HG03066 (cell line): Measurements from ENCODE around the gene MSL3B.

Experiments used
- ATAC-seq: cut with Tn5 transposase; IDR thresholded peaks from one replicate; pipeline ENCODE4 v1.9.1; 2021; ENCODE audit warnings: low read depth; ENCODE audit not compliant: unreplicated experiment

The MSL3B gene

GRCh38 chr2:233835230-233836186, 32.7 kb downstream of the MSL3B start:
- no peak for ATAC-seq

DNA sequence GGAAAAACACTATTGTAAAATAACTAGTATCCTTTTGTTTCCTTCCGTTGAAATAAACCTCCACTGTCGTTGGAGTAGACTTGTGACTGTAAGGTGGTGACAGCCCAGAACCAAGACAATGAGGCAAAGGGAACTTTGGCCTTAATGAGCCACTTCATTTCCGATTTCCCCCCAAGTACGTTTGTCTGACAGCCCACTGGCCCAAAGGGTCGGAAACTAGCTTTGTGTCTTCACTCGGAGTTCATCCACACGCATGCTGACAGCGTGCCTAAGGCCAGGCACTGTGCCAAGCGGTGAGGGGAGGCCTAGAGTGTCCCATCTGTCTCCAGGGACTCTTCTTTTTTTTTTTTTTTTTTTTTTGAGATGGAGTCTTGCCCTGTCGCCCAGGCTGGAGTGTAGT, 34.8 kb downstream of the MSL3B start:
- ATAC-seq = no peak

DNA sequence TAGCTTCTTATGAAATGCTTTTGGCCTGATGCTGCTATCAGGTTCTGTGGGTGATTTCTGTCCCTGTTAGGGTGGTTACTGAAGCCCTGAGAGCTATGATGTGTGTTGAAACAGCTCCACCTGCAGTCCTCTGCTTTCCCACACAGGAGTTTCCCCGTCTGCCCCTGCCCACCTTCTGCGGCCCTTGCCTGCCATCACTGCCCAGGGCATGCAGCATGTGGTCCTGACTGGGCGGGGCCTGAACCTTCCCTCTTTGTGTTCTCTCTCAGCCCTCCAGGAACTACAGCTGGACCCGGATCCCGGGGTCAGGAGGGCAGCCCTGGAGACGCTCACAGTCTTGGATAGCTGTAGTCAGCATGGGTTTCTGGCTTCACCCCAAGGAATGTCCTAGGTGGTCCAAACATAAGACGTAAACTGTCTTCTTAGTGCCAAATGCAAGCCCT, 35.3 kb downstream of the MSL3B start:
- no peak for ATAC-seq

GRCh38 chr2:233832414-233832813, 35.8 kb downstream of the MSL3B start:
- no peak for ATAC-seq

GRCh38 chr2:233831861-233832260, 36.3 kb downstream of the MSL3B start:
- no peak for ATAC-seq

- no peak for ATAC-seq
Observed at GRCh38 chr2:233831011-233831721, 37.0 kb downstream of the MSL3B start.

DNA sequence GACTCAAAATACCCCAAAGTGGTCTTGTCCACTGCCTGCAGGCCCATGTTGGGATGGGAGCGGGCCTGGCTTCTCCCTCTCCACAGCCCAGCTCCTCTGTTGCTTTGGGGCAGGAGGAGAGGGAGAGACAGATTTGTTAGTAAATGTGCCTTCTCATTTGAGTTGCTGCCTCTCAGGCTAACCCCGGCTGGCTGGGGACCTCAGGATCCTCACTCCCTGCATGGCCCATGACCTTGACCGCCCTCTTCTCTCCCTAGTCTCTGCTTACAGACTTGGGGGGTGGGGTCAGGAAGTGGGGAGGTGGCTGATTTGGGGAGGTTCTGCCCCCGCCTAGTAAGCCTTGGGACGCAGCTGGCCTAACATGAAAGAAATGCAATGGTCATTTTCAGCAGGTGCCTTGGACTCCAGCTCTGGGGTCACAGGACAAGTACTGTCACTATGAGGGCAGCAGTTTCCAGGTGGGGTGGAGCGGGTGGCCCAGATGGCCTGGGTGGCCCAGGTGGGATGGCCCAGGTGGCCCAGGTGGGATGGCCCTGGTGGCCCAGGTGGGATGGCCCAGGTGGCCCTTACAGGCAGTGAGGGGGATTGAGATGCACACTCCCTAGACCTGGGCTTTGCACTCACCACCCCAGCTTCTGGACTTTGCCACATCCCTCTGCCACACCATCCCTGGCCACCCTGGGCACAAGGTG, 37.9 kb downstream of the MSL3B start:
- no peak for ATAC-seq

GRCh38 chr2:233829193-233830110, 38.7 kb downstream of the MSL3B start:
- no peak for ATAC-seq

- ATAC-seq = no peak
Observed at GRCh38 chr2:233828546-233829192, 39.5 kb downstream of the MSL3B start.

DNA sequence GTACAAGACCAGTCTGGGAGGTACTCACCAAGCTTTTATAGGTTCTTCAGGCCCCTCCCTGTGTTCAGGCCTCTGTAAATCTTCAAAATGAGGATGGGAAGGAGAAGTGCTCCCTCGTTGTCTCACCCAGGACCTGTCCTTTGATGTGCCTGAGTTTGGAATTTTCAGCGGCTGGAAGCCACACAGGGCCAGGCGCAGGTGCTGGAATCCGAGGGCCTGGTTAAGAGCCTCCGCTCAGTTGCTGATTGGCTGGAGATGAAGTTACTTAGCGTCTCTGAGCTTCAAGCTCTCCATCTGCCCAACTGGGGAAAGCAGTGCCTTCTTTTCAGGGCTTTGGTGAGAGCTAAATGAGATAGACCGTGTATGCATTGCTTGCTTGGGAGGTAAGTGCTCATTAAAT, 43.8 kb downstream of the MSL3B start:
- no peak for ATAC-seq

DNA sequence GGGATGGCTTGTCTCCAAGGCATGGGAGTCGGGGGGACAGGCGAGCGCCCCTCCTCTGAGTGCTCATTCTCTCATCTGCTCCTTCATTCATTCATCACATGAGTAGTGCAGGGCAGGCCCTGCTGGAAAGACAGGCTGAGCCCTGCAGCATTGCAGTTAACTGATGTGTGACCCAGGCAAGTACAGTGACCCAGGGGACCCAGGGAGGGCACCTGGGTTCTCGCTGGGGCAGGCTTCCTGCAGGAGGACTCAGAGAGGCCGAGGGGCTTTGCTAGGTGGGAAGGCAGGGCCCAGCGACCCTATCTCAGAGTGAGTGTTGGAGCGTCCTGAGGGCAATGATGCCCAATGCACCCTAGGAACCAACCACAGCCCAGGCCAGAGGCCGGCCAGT, 44.5 kb downstream of the MSL3B start:
- no peak for ATAC-seq

DNA sequence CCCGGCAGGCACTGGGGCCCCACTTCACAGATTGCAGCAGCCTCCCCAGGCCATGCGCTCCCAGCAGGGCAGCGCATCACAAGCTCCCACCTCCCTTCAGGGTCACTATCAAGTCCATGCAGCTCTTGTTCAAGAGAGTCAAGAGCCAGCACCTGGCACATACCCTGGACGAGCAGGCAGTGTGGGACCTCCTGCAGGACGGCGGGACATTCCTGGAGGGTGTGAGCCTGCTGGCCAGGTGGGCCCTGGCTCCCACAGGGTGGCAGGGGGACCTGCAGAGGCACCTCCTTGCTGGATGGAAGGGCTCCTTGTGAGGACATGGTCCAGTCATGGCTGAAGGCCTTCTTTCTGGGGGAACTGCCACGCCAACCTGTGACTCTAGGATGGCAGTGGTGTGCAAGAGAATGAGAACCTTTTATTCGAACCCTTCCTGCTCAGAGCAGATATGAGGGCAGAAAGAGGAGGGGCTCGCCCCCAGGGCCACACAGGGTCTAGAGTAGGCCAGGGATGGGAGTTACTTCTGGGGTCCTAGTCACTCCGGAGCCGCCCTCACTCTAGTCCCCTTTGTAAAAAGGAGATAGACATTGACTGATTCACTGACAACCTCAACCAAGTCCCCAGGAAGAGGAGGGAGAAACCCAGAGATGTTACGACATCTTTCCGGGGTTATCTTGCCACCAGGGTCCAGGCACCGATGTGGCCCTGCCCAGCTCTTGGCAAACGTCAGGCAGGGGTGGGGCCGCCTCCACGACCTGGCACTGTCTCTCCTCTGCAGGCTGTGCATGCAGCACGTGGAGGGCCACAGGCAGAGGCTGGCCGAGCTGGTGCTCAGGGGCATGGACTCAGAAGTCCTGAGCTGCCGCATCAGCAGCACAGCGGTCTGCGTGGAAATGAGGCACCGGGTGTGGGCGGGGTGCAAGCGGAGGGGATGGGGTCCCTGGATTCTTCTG, 45.1 kb downstream of the MSL3B start:
- no peak for ATAC-seq

DNA sequence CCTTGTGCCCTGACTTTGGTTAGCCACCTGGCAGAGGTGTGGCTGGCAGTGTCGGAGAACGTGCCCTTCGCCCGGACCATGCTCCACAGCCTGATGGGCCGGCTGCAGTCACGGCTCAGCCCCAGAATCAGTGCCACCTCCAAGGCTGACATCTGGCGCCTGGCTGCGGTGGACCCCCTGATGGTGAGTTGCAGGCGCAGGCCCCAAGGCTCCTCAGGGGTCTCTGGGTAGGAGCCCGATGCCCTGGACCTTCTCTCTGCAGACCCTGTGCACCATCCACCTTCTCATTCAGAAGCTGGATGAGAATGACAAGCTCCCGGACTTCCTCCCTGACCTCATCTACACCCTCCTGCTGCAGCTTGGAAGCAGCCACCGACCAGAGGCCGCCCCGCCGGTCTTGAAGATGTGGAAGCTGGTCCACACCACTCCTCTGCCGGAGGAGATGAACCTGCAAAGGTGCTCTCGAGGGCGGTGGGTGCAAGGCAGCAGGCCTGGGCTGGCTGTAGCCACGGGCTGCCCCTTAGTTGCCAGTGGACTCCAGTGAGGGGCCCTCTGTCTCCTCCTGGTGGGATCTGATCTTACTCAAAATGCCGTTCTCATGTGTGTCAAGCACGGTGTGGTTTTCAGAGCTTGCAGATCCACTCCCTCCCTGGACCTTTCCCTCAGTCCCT, 46.0 kb downstream of the MSL3B start:
- no peak for ATAC-seq

GRCh38 chr2:233821709-233822100, 46.5 kb downstream of the MSL3B start:
- no peak for ATAC-seq

GRCh38 chr2:233821196-233821595, 47.0 kb downstream of the MSL3B start:
- no peak for ATAC-seq

DNA sequence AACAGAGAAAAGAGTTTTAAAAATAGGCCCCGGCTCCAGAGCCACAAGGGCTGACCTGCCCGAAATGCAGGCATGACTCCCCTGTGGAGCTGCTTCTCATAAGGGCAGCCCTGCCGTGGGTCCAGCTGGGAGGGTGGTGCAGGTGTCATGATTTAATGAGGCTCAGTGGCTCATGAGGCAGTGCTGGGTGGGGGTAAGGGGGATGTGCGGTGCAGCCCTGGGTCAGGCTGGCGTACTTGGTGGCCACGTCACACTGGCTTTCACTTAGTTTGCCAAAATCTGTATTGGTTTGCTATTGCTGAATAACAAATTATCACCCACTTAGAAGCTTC, 47.4 kb downstream of the MSL3B start:
- ATAC-seq = no peak

- no peak for ATAC-seq
Observed at GRCh38 chr2:233819884-233820773, 48.1 kb downstream of the MSL3B start.
